PC-9 (cell line): Measurements from ENCODE around the gene DNAJC5.

Experiments used
- EZH2 ChIP-seq: fragments of 200-600 bp; sonication (generic); IDR thresholded peaks from 2 replicates; pipeline ENCODE4 v1.8.0; 2017; ENCODE audit warnings: antibody characterized with exemption, low read depth
- TF ChIP-seq, protein P1 (sequence below): fragments of 200-600 bp; sonication (generic); conservative IDR thresholded peaks from 2 replicates; pipeline ENCODE4 v1.6.1; 2017; ENCODE audit warnings: mixed run types, antibody characterized with exemption, mild to moderate bottlenecking, moderate library complexity

DNA sequence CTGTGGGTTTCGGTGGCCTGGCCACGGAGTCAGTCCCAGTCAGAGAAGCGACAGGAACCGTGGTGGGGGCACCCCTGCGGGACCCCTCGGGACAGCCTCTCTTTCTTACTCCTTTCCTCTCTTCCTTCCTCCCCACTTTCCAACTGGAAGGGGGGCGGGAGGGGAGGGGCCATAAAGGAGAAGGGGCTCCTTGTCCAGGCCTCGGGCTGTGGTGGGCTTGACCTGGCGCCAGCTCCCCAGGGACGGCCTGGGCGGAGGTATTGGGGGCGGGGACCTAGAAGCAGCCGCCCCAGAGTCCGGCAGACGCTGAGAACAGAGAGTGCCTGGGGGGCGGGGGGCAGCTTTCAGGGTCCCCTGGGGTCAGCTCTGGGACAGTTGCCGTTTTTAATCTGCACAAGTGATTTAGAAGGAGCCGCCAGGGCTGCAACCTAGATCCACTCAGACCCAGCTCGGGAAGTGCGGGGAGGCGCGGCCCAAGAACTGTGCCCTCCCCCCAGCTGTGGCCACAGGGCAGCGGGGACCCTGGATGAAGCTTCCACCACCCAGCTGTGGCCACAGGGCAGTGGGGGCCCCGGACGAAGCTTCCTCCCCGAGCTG is 40.1 kb upstream of the DNAJC5 start:
- TF ChIP-seq, protein P1, sequence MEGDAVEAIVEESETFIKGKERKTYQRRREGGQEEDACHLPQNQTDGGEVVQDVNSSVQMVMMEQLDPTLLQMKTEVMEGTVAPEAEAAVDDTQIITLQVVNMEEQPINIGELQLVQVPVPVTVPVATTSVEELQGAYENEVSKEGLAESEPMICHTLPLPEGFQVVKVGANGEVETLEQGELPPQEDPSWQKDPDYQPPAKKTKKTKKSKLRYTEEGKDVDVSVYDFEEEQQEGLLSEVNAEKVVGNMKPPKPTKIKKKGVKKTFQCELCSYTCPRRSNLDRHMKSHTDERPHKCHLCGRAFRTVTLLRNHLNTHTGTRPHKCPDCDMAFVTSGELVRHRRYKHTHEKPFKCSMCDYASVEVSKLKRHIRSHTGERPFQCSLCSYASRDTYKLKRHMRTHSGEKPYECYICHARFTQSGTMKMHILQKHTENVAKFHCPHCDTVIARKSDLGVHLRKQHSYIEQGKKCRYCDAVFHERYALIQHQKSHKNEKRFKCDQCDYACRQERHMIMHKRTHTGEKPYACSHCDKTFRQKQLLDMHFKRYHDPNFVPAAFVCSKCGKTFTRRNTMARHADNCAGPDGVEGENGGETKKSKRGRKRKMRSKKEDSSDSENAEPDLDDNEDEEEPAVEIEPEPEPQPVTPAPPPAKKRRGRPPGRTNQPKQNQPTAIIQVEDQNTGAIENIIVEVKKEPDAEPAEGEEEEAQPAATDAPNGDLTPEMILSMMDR, result no peak
- TF ChIP-seq EZH2, result no peak
